Progenitor cell of endocrine pancreas (in vitro differentiated cells): ENCODE measurements around the gene SLC35F2. TPM values are rescaled to one million over a fixed set of nuclear protein-coding genes. Genes with fewer than 3 reads are reported as not detected.

Experiments used
- DNase-seq: peaks from one replicate; pipeline ENCODE4 v3.0.0; 2021; ENCODE audit warnings: low spot score; ENCODE audit not compliant: unreplicated experiment
- H3K27ac Mint-ChIP-seq: 2 replicates; pipeline ENCODE4 v1.8.0; 2021; ENCODE audit warnings: mild to moderate bottlenecking, moderate library complexity, mixed read lengths
- H3K27me3 Mint-ChIP-seq: 2 replicates; pipeline ENCODE4 v1.8.0; 2021; ENCODE audit warnings: mixed read lengths
- H3K36me3 Mint-ChIP-seq: 2 replicates; pipeline ENCODE4 v1.8.0; 2022; ENCODE audit warnings: mixed read lengths; ENCODE audit not compliant: insufficient read depth
- H3K4me1 Mint-ChIP-seq: 2 replicates; pipeline ENCODE4 v1.8.0; 2021; ENCODE audit warnings: low read depth, mixed read lengths
- H3K4me3 Mint-ChIP-seq: 2 replicates; pipeline ENCODE4 v1.8.0; 2021; ENCODE audit warnings: low read depth, mild to moderate bottlenecking, moderate library complexity, mixed read lengths
- H3K9me3 Mint-ChIP-seq: 2 replicates; pipeline ENCODE4 v1.8.0; 2021; ENCODE audit warnings: low read depth, mixed read lengths
- CTCF ChIP-seq: fragments of 200-600 bp; sonication (generic); IDR thresholded peaks from one replicate; pipeline ENCODE4 v1.5.0; 2021; ENCODE audit warnings: antibody characterized with exemption, mild to moderate bottlenecking; ENCODE audit not compliant: unreplicated experiment
- total RNA-seq: library from RNA; stranded (reverse); gene quantifications from 2 replicates; pipeline ENCODE4 v1.2.1, GENCODE V29; 2021

Gene SLC35F2
- total RNA-seq, 1 donor from 2014 or later = 17.5 TPM

- H3K4me1 Mint-ChIP-seq = no peaks in the 10 kb centered on the region
- no peak for TF ChIP-seq CTCF
- peaks cover 7% of the 10 kb centered on the region for H3K9me3 Mint-ChIP-seq
- no peaks in the 10 kb centered on the region for H3K36me3 Mint-ChIP-seq
- H3K27ac Mint-ChIP-seq = no peak overlapping the region
- H3K27me3 Mint-ChIP-seq = no peaks in the 10 kb centered on the region
- no peak for DNase-seq
- H3K4me3 Mint-ChIP-seq = no peak overlapping the region
Measured at GRCh38 chr11:107756553-107756952, 102.0 kb downstream of the SLC35F2 start.

DNA sequence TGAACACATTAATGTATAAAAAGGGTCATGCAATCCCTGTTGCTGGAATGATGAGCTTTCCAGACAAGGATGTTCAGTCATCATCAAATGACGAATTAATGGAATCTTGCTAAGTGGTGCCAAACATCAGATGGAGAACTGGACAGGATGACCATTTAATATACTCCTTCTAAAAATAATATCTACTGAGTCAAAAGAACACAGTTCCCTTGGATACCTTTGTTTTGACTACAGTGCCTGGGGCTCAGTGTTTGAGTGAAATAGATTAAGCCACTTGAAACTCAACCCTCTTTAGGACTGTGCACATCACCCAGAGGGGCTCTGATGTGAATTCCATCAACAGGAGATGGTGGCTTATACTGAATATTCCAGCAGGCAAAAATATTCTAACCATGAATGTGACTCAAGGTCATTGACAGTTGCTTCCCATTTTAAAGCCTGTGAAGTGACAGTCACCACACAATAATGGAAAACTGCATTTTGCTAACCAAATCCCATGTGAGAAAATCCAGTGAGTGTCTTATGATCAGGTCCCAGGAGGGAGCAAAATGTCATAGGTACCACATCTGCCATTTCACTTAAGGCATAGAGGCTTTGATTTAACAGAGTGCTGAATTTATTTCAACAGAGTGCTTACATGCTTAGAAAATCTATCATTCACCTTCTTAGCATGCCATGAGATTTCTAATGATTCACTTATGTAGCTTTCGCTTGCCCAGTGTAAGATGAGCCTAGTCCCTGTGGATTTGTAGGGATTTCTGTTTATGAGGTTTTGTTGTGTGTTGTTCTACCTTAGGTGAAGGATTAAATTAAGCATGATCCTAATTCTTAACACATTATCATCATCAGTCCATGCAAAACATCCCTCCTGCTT is 105.4 kb downstream of the SLC35F2 start:
- Mint-ChIP-seq H3K27me3 (no peaks in the 10 kb centered on the region), H3K27ac (no peak overlapping the region), H3K36me3 (no peaks in the 10 kb centered on the region), H3K9me3 (peaks cover 7% of the 10 kb centered on the region), H3K4me3 (no peak overlapping the region), H3K4me1 (no peaks in the 10 kb centered on the region)
- no peak for TF ChIP-seq CTCF
- no peak for DNase-seq

DNA sequence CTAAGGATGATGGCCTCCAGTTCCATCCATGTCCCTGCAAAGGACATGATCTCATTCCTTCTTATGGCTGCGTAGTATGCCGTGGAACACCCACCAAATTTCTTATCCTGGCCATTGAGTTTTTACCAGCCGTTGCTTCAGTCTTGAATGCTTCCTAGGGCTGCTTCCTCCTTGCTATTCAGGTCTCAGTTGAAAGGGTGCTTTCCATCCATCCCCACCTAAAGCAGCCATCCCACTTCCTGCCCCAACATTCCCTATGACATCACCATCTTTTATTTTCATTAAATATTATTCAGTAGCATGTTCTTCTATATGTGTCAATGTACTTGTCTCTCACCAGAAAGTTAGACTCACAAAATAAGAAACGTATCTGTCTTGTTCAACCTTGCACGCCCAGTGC is 106.1 kb downstream of the SLC35F2 start:
- Mint-ChIP-seq H3K27ac (no peak overlapping the region), H3K36me3 (no peaks in the 10 kb centered on the region), H3K4me1 (no peaks in the 10 kb centered on the region), H3K4me3 (no peak overlapping the region), H3K9me3 (peaks cover 2% of the 10 kb centered on the region), H3K27me3 (no peaks in the 10 kb centered on the region)
- TF ChIP-seq CTCF = no peak
- no peak for DNase-seq

DNA sequence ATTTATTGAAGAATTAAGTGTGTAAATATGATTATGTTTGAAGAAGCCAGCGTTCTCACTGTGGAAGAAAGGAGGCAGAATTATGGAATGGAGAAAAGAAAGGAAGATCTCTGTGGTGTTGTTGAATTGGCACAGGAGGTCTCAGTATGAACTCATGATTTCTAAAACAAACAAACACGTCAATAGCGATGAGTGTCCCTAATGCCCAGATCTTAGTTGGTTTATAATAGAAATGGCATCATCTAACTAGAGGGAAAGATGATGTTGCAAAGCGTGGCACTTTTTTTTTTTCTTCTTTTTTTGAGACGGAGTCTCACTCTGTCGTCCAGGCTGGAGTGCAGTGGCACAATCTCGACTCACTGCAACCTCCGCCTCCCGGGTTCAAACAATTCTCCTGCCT is 107.5 kb downstream of the SLC35F2 start:
- no peaks in the 10 kb centered on the region for H3K4me1 Mint-ChIP-seq
- no peak overlapping the region for H3K27ac Mint-ChIP-seq
- no peak for DNase-seq
- no peaks in the 10 kb centered on the region for H3K27me3 Mint-ChIP-seq
- H3K36me3 Mint-ChIP-seq = no peaks in the 10 kb centered on the region
- no peak for TF ChIP-seq CTCF
- H3K4me3 Mint-ChIP-seq = no peak overlapping the region
- no peaks in the 10 kb centered on the region for H3K9me3 Mint-ChIP-seq

DNA sequence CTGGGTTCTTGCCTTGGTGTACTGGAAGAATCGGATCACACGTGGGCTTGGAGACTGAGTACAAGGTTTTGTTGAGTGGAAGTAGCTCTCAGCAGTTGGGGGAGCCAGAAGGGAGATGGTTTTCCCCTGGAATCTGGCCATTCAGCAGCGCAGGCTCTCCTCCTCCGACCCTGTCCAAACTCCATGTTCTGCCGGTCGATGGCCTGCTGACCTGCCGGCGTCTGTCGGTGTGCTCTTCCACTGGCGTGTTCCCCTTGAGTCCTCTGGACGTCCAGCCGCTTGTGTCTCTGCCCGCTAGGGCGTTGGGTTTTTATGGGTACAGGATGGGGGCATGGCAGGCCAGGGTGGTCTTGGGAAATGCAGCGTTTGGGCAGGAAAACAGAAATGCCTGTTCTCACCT is 108.3 kb downstream of the SLC35F2 start:
- Mint-ChIP-seq H3K9me3 (no peaks in the 10 kb centered on the region), H3K4me3 (no peak overlapping the region), H3K27me3 (no peaks in the 10 kb centered on the region), H3K36me3 (no peaks in the 10 kb centered on the region), H3K27ac (no peak overlapping the region), H3K4me1 (no peaks in the 10 kb centered on the region)
- no peak for TF ChIP-seq CTCF
- DNase-seq = no peak
